ENCODE measurements around the gene CCDC197. TPM values are rescaled to one million over a fixed set of nuclear protein-coding genes. Genes with fewer than 3 reads are reported as not detected.

Gene CCDC197
- total RNA-seq, 1 experiment from 2014 or later = not detected

- DNase-seq (ENCODE audit: low spot score) = no peak
These were observed 2.5 kb downstream of the CCDC197 start for GRCh38 chr14:93999573-93999972.

- no peak for DNase-seq (ENCODE audit: low spot score)
These were observed 3.2 kb downstream of the CCDC197 start for GRCh38 chr14:94000267-94000666.

- DNase-seq (ENCODE audit: low spot score) = no peak
These were observed 3.9 kb downstream of the CCDC197 start for GRCh38 chr14:94001016-94001415.

- peak; percentile 63 for DNase-seq (ENCODE audit: low spot score)
These were observed 4.6 kb downstream of the CCDC197 start for GRCh38 chr14:94001501-94002396.

- DNase-seq (ENCODE audit: low spot score) = no peak
These were observed 6.3 kb downstream of the CCDC197 start for GRCh38 chr14:94003397-94003796.

- DNase-seq (ENCODE audit: low spot score) = no peak
These were observed 6.9 kb downstream of the CCDC197 start for GRCh38 chr14:94004015-94004414.

- no peak for DNase-seq (ENCODE audit: low spot score)
These were observed 8.4 kb downstream of the CCDC197 start for GRCh38 chr14:94005324-94006073.

- DNase-seq (ENCODE audit: low spot score) = no peak
These were observed 11.1 kb downstream of the CCDC197 start for GRCh38 chr14:94008234-94008633.

- peak; percentile 76 for DNase-seq (ENCODE audit: low spot score)
These were observed 12.7 kb downstream of the CCDC197 start for GRCh38 chr14:94009767-94010166.

- DNase-seq (ENCODE audit: low spot score) = no peak
These were observed 13.5 kb downstream of the CCDC197 start for GRCh38 chr14:94010625-94011024.

GRCh38 chr14:94011795-94012194 lies 14.7 kb downstream of the CCDC197 start:
- DNase-seq (ENCODE audit: low spot score) = peak; percentile 18

- DNase-seq (ENCODE audit: low spot score) = no peak
These were observed 17.3 kb downstream of the CCDC197 start for GRCh38 chr14:94014382-94014781.

- DNase-seq (ENCODE audit: low spot score) = no peak
These were observed 18.1 kb downstream of the CCDC197 start for GRCh38 chr14:94015223-94015622.

- no peak for DNase-seq (ENCODE audit: low spot score)
These were observed 19.4 kb downstream of the CCDC197 start for GRCh38 chr14:94016446-94016976.

GRCh38 chr14:94018308-94018707 lies 21.2 kb downstream of the CCDC197 start:
- DNase-seq (ENCODE audit: low spot score) = no peak

GRCh38 chr14:94019329-94019728 lies 22.2 kb downstream of the CCDC197 start:
- DNase-seq (ENCODE audit: low spot score) = no peak

- DNase-seq (ENCODE audit: low spot score) = no peak
These were observed 23.2 kb downstream of the CCDC197 start for GRCh38 chr14:94020267-94020666.

- DNase-seq (ENCODE audit: low spot score) = peak; percentile 17
These were observed 23.9 kb downstream of the CCDC197 start for GRCh38 chr14:94021001-94021400.

GRCh38 chr14:94021416-94022157 lies 24.5 kb downstream of the CCDC197 start:
- DNase-seq (ENCODE audit: low spot score) = no peak

GRCh38 chr14:94022532-94023411 lies 25.7 kb downstream of the CCDC197 start:
- no peak for DNase-seq (ENCODE audit: low spot score)

- no peak for DNase-seq (ENCODE audit: low spot score)
These were observed 27.4 kb downstream of the CCDC197 start for GRCh38 chr14:94024549-94024948.
